ENCODE data around the gene NT5C1A. TPM values are rescaled to one million over a fixed set of nuclear protein-coding genes. Genes with fewer than 3 reads are reported as not detected.

The NT5C1A gene
- total RNA-seq, 2 experiments from 2014 or later: not detected

- no peaks in the 10 kb centered on the region for H3K9me3 Mint-ChIP-seq
These were observed 13.9 kb downstream of the NT5C1A start for GRCh38 chr1:39657923-39658485.

GRCh38 chr1:39657402-39657801 is 14.5 kb downstream of the NT5C1A start:
- DNase-seq: no peak
- Mint-ChIP-seq H3K9me3 (no peaks in the 10 kb centered on the region), H3K36me3 (no peaks in the 10 kb centered on the region), H3K27me3 (peaks cover 12% of the 10 kb centered on the region), H3K4me1 (ENCODE audit: low read depth) (peaks cover 16% of the 10 kb centered on the region), H3K27ac (no peak overlapping the region), H3K4me3 (no peak overlapping the region)
- ChIA-PET POLR2A (interaction anchor here (1.2 kb wide), 1 partner anchor 9 kb away, joined by 4 read pairs; no protein-coding TSS in a partner anchor), CTCF (interaction anchor here (0.6 to 9.8 kb wide), 35 partner anchors 9 to 559 kb away, joined by 3 to 383 read pairs (median 7); partner anchors contain the start of genes HEYL, HPCAL4, NT5C1A and PABPC4)
- intact Hi-C loops (cut with micrococcal nuclease): no loop called here

More at GRCh38 chr1:39657923-39658485, 13.9 kb downstream of the NT5C1A start:
- ChIA-PET CTCF (interaction anchor here (0.6 to 9.8 kb wide), 43 partner anchors 10 to 560 kb away, joined by 3 to 383 read pairs (median 5); partner anchors contain the start of genes HEYL, HPCAL4, NT5C1A and PABPC4), POLR2A (interaction anchor here (1.2 kb wide), 1 partner anchor 9 kb away, joined by 4 read pairs; no protein-coding TSS in a partner anchor)
- peaks cover 12% of the 10 kb centered on the region for H3K27me3 Mint-ChIP-seq
- H3K4me1 Mint-ChIP-seq (ENCODE audit: low read depth): peaks cover 16% of the 10 kb centered on the region
- no peaks in the 10 kb centered on the region for H3K36me3 Mint-ChIP-seq
- H3K4me3 Mint-ChIP-seq: no peak overlapping the region
- DNase-seq: peak; percentile 82
- intact Hi-C loops (cut with micrococcal nuclease): loop anchor here (1.0 kb wide), 1 partner anchor 52 kb away; no protein-coding TSS in a partner anchor
- H3K27ac Mint-ChIP-seq: no peak overlapping the region

GRCh38 chr1:39656391-39656790 is 15.5 kb downstream of the NT5C1A start:
- no peak overlapping the region for H3K27ac Mint-ChIP-seq
- CTCF ChIA-PET: interaction anchor here (3.4 to 9.8 kb wide), 5 partner anchors 26 to 81 kb away, joined by 15 to 383 read pairs (median 33); partner anchors contain the start of genes HPCAL4 and PABPC4
- H3K4me1 Mint-ChIP-seq (ENCODE audit: low read depth): peaks cover 16% of the 10 kb centered on the region
- H3K9me3 Mint-ChIP-seq: no peaks in the 10 kb centered on the region
- peaks cover 12% of the 10 kb centered on the region for H3K27me3 Mint-ChIP-seq
- no peak for DNase-seq
- POLR2A ChIA-PET: no interaction called here
- intact Hi-C loops (cut with micrococcal nuclease): no loop called here
- H3K36me3 Mint-ChIP-seq: no peaks in the 10 kb centered on the region
- no peak overlapping the region for H3K4me3 Mint-ChIP-seq

- Mint-ChIP-seq H3K27me3 (peaks cover 12% of the 10 kb centered on the region), H3K4me1 (ENCODE audit: low read depth) (peaks cover 16% of the 10 kb centered on the region), H3K36me3 (no peaks in the 10 kb centered on the region), H3K4me3 (no peak overlapping the region), H3K9me3 (no peaks in the 10 kb centered on the region), H3K27ac (no peak overlapping the region)
- no peak for DNase-seq
- POLR2A ChIA-PET: no interaction called here
- CTCF ChIA-PET: interaction anchor here (0.7 to 9.8 kb wide), 4 partner anchors 10 to 187 kb away, joined by 3 to 383 read pairs (median 4); no protein-coding TSS in a partner anchor
- intact Hi-C loops (cut with micrococcal nuclease): no loop called here
These were observed 16.2 kb downstream of the NT5C1A start for GRCh38 chr1:39655578-39656268.

GRCh38 chr1:39654291-39654690 is 17.6 kb downstream of the NT5C1A start:
- no peak for DNase-seq
- Mint-ChIP-seq H3K9me3 (no peaks in the 10 kb centered on the region), H3K27me3 (peaks cover 12% of the 10 kb centered on the region), H3K4me3 (no peak overlapping the region), H3K4me1 (ENCODE audit: low read depth) (peaks cover 16% of the 10 kb centered on the region), H3K27ac (no peak overlapping the region), H3K36me3 (no peaks in the 10 kb centered on the region)
- ChIA-PET CTCF (interaction anchor here (0.6 to 9.8 kb wide), 16 partner anchors 13 to 931 kb away, joined by 3 to 383 read pairs (median 5); partner anchors contain the start of genes HEYL and NT5C1A), POLR2A (no interaction called here)
- intact Hi-C loops (cut with micrococcal nuclease): loop anchor here (5.0 kb wide), 1 partner anchor 63 kb away; no protein-coding TSS in a partner anchor

GRCh38 chr1:39653546-39654031 is 18.3 kb downstream of the NT5C1A start:
- POLR2A ChIA-PET: interaction anchor here (0.6 kb wide), 1 partner anchor 77 kb away, joined by 3 read pairs; no protein-coding TSS in a partner anchor
- peak; percentile 88 for DNase-seq

GRCh38 chr1:39652554-39652953 is 19.4 kb downstream of the NT5C1A start:
- Mint-ChIP-seq H3K27me3 (peaks cover 12% of the 10 kb centered on the region), H3K4me1 (ENCODE audit: low read depth) (peaks cover 12% of the 10 kb centered on the region), H3K4me3 (no peak overlapping the region), H3K9me3 (no peaks in the 10 kb centered on the region), H3K36me3 (no peaks in the 10 kb centered on the region), H3K27ac (no peak overlapping the region)
- intact Hi-C loops (cut with micrococcal nuclease): loop anchor here (5.0 kb wide), 1 partner anchor 65 kb away; no protein-coding TSS in a partner anchor
- CTCF ChIA-PET: interaction anchor here (0.6 to 9.8 kb wide), 7 partner anchors 15 to 689 kb away, joined by 3 to 383 read pairs (median 9); partner anchors contain the start of gene NT5C1A
- DNase-seq: no peak
- POLR2A ChIA-PET: no interaction called here

More at GRCh38 chr1:39653546-39654031, 18.3 kb downstream of the NT5C1A start:
- Mint-ChIP-seq H3K27me3 (peaks cover 12% of the 10 kb centered on the region), H3K4me1 (ENCODE audit: low read depth) (peaks cover 16% of the 10 kb centered on the region), H3K36me3 (no peaks in the 10 kb centered on the region), H3K27ac (no peak overlapping the region), H3K4me3 (no peak overlapping the region), H3K9me3 (no peaks in the 10 kb centered on the region)
- CTCF ChIA-PET: interaction anchor here (0.9 to 9.8 kb wide), 20 partner anchors 11 to 555 kb away, joined by 3 to 383 read pairs (median 5); partner anchors contain the start of genes HEYL and NT5C1A
- intact Hi-C loops (cut with micrococcal nuclease): loop anchor here (1.0 to 5.0 kb wide), 2 partner anchors 47 to 64 kb away; no protein-coding TSS in a partner anchor

- POLR2A ChIA-PET: no interaction called here
- no peak overlapping the region for H3K27ac Mint-ChIP-seq
- H3K9me3 Mint-ChIP-seq: no peaks in the 10 kb centered on the region
These were observed 19.8 kb downstream of the NT5C1A start for GRCh38 chr1:39652105-39652504.

GRCh38 chr1:39650431-39650830 is 21.5 kb downstream of the NT5C1A start:
- intact Hi-C loops (cut with micrococcal nuclease): loop anchor here (5.0 kb wide), 1 partner anchor 67 kb away; no protein-coding TSS in a partner anchor
- no peaks in the 10 kb centered on the region for H3K36me3 Mint-ChIP-seq
- no peaks in the 10 kb centered on the region for H3K9me3 Mint-ChIP-seq
- no peak overlapping the region for H3K4me3 Mint-ChIP-seq
- ChIA-PET CTCF (interaction anchor here (0.9 to 5.3 kb wide), 3 partner anchors 9 to 44 kb away, joined by 3 to 52 read pairs (median 4); no protein-coding TSS in a partner anchor), POLR2A (no interaction called here)
- peaks cover 7% of the 10 kb centered on the region for H3K4me1 Mint-ChIP-seq (ENCODE audit: low read depth)
- peaks cover 12% of the 10 kb centered on the region for H3K27me3 Mint-ChIP-seq
- DNase-seq: no peak
- H3K27ac Mint-ChIP-seq: no peak overlapping the region

More at GRCh38 chr1:39652105-39652504, 19.8 kb downstream of the NT5C1A start:
- Mint-ChIP-seq H3K36me3 (no peaks in the 10 kb centered on the region), H3K4me1 (ENCODE audit: low read depth) (peaks cover 9% of the 10 kb centered on the region), H3K4me3 (no peak overlapping the region), H3K27me3 (peaks cover 12% of the 10 kb centered on the region)
- intact Hi-C loops (cut with micrococcal nuclease): loop anchor here (5.0 kb wide), 1 partner anchor 65 kb away; no protein-coding TSS in a partner anchor
- CTCF ChIA-PET: interaction anchor here (0.6 to 9.8 kb wide), 4 partner anchors 15 to 690 kb away, joined by 3 to 383 read pairs (median 14); no protein-coding TSS in a partner anchor
- no peak for DNase-seq

- CTCF ChIA-PET: interaction anchor here (0.6 to 5.3 kb wide), 4 partner anchors 9 to 507 kb away, joined by 3 to 52 read pairs (median 15); no protein-coding TSS in a partner anchor
- Mint-ChIP-seq H3K4me1 (ENCODE audit: low read depth) (peaks cover 7% of the 10 kb centered on the region), H3K4me3 (no peak overlapping the region), H3K9me3 (no peaks in the 10 kb centered on the region), H3K27me3 (peaks cover 12% of the 10 kb centered on the region), H3K27ac (no peak overlapping the region), H3K36me3 (no peaks in the 10 kb centered on the region)
- DNase-seq: no peak
- intact Hi-C loops (cut with micrococcal nuclease): loop anchor here (5.0 kb wide), 1 partner anchor 68 kb away; no protein-coding TSS in a partner anchor
- POLR2A ChIA-PET: no interaction called here
These were observed 22.2 kb downstream of the NT5C1A start for GRCh38 chr1:39649636-39650185.

GRCh38 chr1:39648496-39648895 is 23.4 kb downstream of the NT5C1A start:
- H3K27ac Mint-ChIP-seq: no peak overlapping the region
- no peaks in the 10 kb centered on the region for H3K9me3 Mint-ChIP-seq
- peaks cover 2% of the 10 kb centered on the region for H3K27me3 Mint-ChIP-seq
- H3K4me3 Mint-ChIP-seq: no peak overlapping the region
- POLR2A ChIA-PET: no interaction called here
- peaks cover 2% of the 10 kb centered on the region for H3K4me1 Mint-ChIP-seq (ENCODE audit: low read depth)
- H3K36me3 Mint-ChIP-seq: no peaks in the 10 kb centered on the region
- CTCF ChIA-PET: interaction anchor here (1.4 to 5.3 kb wide), 4 partner anchors 10 to 72 kb away, joined by 4 to 52 read pairs (median 16); no protein-coding TSS in a partner anchor
- intact Hi-C loops (cut with micrococcal nuclease): no loop called here
- DNase-seq: no peak

Measured in activated CD4-positive, alpha-beta memory T cell treated with anti-CD3 and anti-CD28 coated beads for 36 hours (primary cell).